K562 (cell line): ENCODE measurements around the gene ELMO1.

Source experiments
- NR4A1 ChIP-seq, 2 experiments: fragments of 250-450 bp in 1 of 2; fragments of 450-650 bp in 1 of 2; sonication (Bioruptor Pico) in 1 of 2; IDR thresholded peaks; 2 replicates each; pipeline versions ENCODE4 v1.4.0 to v1.6.1; 2016 to 2020; ENCODE audit warnings: mild to moderate bottlenecking in 2 of 2, missing compliant biosample characterization in 1 of 2, missing genetic modification characterization in 1 of 2, moderate library complexity in 1 of 2
- POLR2A ChIP-seq: fragments of 450-650 bp; conservative IDR thresholded peaks from 2 replicates; pipeline ENCODE4 v1.6.1; 2016
- RAD21 ChIP-seq, 2 experiments: fragments of 250-450 bp in 1 of 2; fragments of 450-650 bp in 1 of 2; sonication (Bioruptor Pico) in 1 of 2; formaldehyde crosslinking in 1 of 2; IDR thresholded peaks in 1 of 2; conservative IDR thresholded peaks in 1 of 2; 2 replicates each; pipeline versions ENCODE4 v1.4.0 to v1.8.0; 2020 to 2022; ENCODE audit warnings: mild to moderate bottlenecking in 2 of 2, moderate library complexity in 1 of 2
- TF ChIP-seq, protein P1 (sequence below): fragments of 250-450 bp; sonication (Bioruptor Pico); IDR thresholded peaks from 2 replicates; pipeline ENCODE4 v1.5.0; 2022; ENCODE audit warnings: mild to moderate bottlenecking
- TF ChIP-seq, protein P2 (sequence below), 3 experiments: IDR thresholded peaks in 2 of 3; conservative IDR thresholded peaks in 1 of 3; 2 replicates each; pipeline ENCODE4 v1.5.1; 2011 to 2012; ENCODE audit warnings: low read length in 3 of 3, mild to moderate bottlenecking in 3 of 3, control low read depth in 2 of 3, improper control_type of control experiment in 1 of 3, inconsistent platforms in 1 of 3, low read depth in 1 of 3, mixed read lengths in 1 of 3, moderate library complexity in 1 of 3; ENCODE audit not compliant: insufficient read depth in 2 of 3

DNA sequence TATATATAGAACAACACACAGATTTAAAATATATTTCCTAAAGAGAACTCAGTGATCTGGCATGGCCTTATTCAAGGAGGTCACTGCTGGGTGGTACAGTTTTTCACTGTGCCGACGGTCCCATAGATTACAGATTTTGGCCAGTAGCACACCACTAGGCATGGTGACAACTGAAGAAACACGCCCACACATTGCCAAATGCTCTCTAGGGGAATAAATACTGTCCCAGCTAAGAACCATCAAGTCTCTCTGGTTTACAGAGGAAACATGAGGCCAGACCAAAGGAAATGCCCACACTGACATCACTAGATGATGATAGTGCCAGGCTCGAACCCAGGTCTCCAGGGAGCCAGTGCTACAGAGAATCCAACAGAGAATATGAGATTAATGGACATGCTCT lies 316.8 kb downstream of the ELMO1 start:
- TF ChIP-seq, protein P1, sequence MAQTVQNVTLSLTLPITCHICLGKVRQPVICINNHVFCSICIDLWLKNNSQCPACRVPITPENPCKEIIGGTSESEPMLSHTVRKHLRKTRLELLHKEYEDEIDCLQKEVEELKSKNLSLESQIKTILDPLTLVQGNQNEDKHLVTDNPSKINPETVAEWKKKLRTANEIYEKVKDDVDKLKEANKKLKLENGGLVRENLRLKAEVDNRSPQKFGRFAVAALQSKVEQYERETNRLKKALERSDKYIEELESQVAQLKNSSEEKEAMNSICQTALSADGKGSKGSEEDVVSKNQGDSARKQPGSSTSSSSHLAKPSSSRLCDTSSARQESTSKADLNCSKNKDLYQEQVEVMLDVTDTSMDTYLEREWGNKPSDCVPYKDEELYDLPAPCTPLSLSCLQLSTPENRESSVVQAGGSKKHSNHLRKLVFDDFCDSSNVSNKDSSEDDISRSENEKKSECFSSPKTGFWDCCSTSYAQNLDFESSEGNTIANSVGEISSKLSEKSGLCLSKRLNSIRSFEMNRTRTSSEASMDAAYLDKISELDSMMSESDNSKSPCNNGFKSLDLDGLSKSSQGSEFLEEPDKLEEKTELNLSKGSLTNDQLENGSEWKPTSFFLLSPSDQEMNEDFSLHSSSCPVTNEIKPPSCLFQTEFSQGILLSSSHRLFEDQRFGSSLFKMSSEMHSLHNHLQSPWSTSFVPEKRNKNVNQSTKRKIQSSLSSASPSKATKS (CRISPR knock-in tag), result no peak
- TF ChIP-seq RAD21 (CRISPR knock-in tag; conservative IDR thresholded peaks at IDR 0.05 in 1 of 2, IDR thresholded peaks at IDR 0.05 in 1 of 2), result no peak
- TF ChIP-seq POLR2A, result no peak
- TF ChIP-seq, protein P2, sequence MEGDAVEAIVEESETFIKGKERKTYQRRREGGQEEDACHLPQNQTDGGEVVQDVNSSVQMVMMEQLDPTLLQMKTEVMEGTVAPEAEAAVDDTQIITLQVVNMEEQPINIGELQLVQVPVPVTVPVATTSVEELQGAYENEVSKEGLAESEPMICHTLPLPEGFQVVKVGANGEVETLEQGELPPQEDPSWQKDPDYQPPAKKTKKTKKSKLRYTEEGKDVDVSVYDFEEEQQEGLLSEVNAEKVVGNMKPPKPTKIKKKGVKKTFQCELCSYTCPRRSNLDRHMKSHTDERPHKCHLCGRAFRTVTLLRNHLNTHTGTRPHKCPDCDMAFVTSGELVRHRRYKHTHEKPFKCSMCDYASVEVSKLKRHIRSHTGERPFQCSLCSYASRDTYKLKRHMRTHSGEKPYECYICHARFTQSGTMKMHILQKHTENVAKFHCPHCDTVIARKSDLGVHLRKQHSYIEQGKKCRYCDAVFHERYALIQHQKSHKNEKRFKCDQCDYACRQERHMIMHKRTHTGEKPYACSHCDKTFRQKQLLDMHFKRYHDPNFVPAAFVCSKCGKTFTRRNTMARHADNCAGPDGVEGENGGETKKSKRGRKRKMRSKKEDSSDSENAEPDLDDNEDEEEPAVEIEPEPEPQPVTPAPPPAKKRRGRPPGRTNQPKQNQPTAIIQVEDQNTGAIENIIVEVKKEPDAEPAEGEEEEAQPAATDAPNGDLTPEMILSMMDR (IDR thresholded peaks at IDR 0.05 in 2 of 3, conservative IDR thresholded peaks at IDR 0.05 in 1 of 3; ENCODE audit: insufficient read depth in 2 of 3, low read depth in 1 of 3, low read length in 3 of 3), result no peak
- no peak for TF ChIP-seq NR4A1 (CRISPR knock-in tag; IDR thresholded peaks at IDR 0.05)
- no peak for TF ChIP-seq NR4A1 (tag; IDR thresholded peaks at IDR 0.05)
